CD4-positive, alpha-beta T cell (primary cell): ENCODE measurements around the gene PDGFD. TPM values are rescaled to one million over a fixed set of nuclear protein-coding genes. Genes with fewer than 3 reads are reported as not detected.

ENCODE experiments used
- ATAC-seq: fragments of 200-7000 bp; cut with Tn5 transposase; one replicate; pipeline ENCODE4 v1.10.0; 2022; ENCODE audit warnings: mild to moderate bottlenecking; ENCODE audit not compliant: poor library complexity
- CTCF ChIA-PET: fragments of 350-600 bp; sonication (Branson Sonifier 250); formaldehyde crosslinking; loops from one replicate; lab custom pipeline; 2021; ENCODE audit warnings: antibody characterized with exemption, inconsistent platforms; lab: Charles Lee
- POLR2A ChIA-PET: fragments of 350-600 bp; sonication (Branson Sonifier 250); formaldehyde crosslinking; loops from one replicate; lab custom pipeline; 2021; ENCODE audit warnings: antibody characterized with exemption, inconsistent platforms; lab: Charles Lee
- DNase-seq, 14 experiments: peaks; one replicate each; pipeline ENCODE4 v3.0.0-alpha.2; 2013 to 2020; ENCODE audit warnings: mixed read lengths in 2 of 14
- H3K27ac ChIP-seq, 2 donors: one replicate each; pipeline versions ENCODE4 v1.5.1 to v1.7.0; 2013; ENCODE audit warnings: low read length in 2 of 2, low read depth in 1 of 2, mild to moderate bottlenecking in 1 of 2
- H3K27me3 ChIP-seq, 2 experiments: 1 replicate in 1 of 2; 2 replicates in 1 of 2; pipeline versions ENCODE4 v1.6.1 to v1.7.0; 2013; ENCODE audit warnings: low read length in 2 of 2, control low read depth in 1 of 2, mild to moderate bottlenecking in 1 of 2, moderate library complexity in 1 of 2; ENCODE audit not compliant: insufficient read depth in 2 of 2, control insufficient read depth in 1 of 2
- H3K36me3 ChIP-seq: one replicate; pipeline ENCODE4 v1.6.1; 2013; ENCODE audit warnings: low read length, control low read depth; ENCODE audit not compliant: insufficient read depth
- H3K4me1 ChIP-seq: one replicate; pipeline ENCODE4 v1.6.1; 2013; ENCODE audit warnings: low read length, control low read depth; ENCODE audit not compliant: insufficient read depth
- H3K4me3 ChIP-seq: one replicate; pipeline ENCODE4 v1.5.1; 2013; ENCODE audit warnings: mild to moderate bottlenecking, low read length, moderate library complexity
- H3K9me3 ChIP-seq, 2 experiments: 1 replicate in 1 of 2; 2 replicates in 1 of 2; pipeline versions ENCODE4 v1.6.1 to v1.7.0; 2013; ENCODE audit warnings: low read length in 2 of 2, mild to moderate bottlenecking in 2 of 2, control low read depth in 1 of 2, moderate library complexity in 1 of 2; ENCODE audit not compliant: control insufficient read depth in 1 of 2, insufficient read depth in 1 of 2
- H3K27ac Mint-ChIP-seq: one replicate; pipeline ENCODE4 v1.8.0; 2020; ENCODE audit warnings: mixed read lengths
- H3K27me3 Mint-ChIP-seq: one replicate; pipeline ENCODE4 v1.8.0; 2021; ENCODE audit warnings: mixed read lengths
- H3K36me3 Mint-ChIP-seq: one replicate; pipeline ENCODE4 v1.8.0; 2021; ENCODE audit warnings: low read depth, mixed read lengths
- H3K4me1 Mint-ChIP-seq: one replicate; pipeline ENCODE4 v1.8.0; 2021; ENCODE audit warnings: low read depth, mixed read lengths
- H3K4me3 Mint-ChIP-seq: one replicate; pipeline ENCODE4 v1.8.0; 2020; ENCODE audit warnings: mild to moderate bottlenecking, mixed read lengths
- H3K9me3 Mint-ChIP-seq: one replicate; pipeline ENCODE4 v1.8.0; 2020; ENCODE audit warnings: mixed read lengths
- CTCF ChIP-seq: fragments of 200-600 bp; IDR thresholded peaks from one replicate; pipeline ENCODE4 v1.8.0; 2022; ENCODE audit warnings: antibody characterized with exemption, mild to moderate bottlenecking
- intact Hi-C, 2 experiments: fragments of 100-400 bp; cut with DNase I in 1 of 2; cut with micrococcal nuclease in 1 of 2; formaldehyde crosslinking; loops; one replicate each; pipeline versions ENCODE4 v1.15.1 to v1.9.0; 2023 to 2025; cut with DNase I, micrococcal nuclease
- total RNA-seq, 174 experiments: library from RNA in 2 of 174; stranded (reverse) in 2 of 174; gene quantifications; one replicate each; pipeline ENCODE4 v1.2.3 and lab custom pipeline; 2021 to 2026

PDGFD gene
- total RNA-seq, 2 experiments from 2014 or later, result not detected

- H3K9me3 ChIP-seq, result peaks cover 0 to 12% of the 10 kb centered on the region in 2 experiments
- no peaks in the 10 kb centered on the region for H3K9me3 Mint-ChIP-seq
- ChIA-PET CTCF (no interaction called here), POLR2A (no interaction called here)
- no peaks in the 10 kb centered on the region for H3K36me3 ChIP-seq
- no peak overlapping the region for H3K4me3 Mint-ChIP-seq
- no peaks in the 10 kb centered on the region for H3K27me3 ChIP-seq
- H3K36me3 Mint-ChIP-seq, result no peaks in the 10 kb centered on the region
- TF ChIP-seq CTCF, result no peak
- no peaks in the 10 kb centered on the region for H3K27me3 Mint-ChIP-seq
- no peak overlapping the region for H3K4me3 ChIP-seq
- no peak overlapping the region for H3K27ac ChIP-seq
- intact Hi-C loops, result no loop called here
- no peaks in the 10 kb centered on the region for H3K4me1 Mint-ChIP-seq
- H3K4me1 ChIP-seq, result no peaks in the 10 kb centered on the region
- no peak for ATAC-seq
- H3K27ac Mint-ChIP-seq, result no peak overlapping the region
- no peak for DNase-seq
Measured at GRCh38 chr11:104041792-104042191, 122.2 kb downstream of the PDGFD start.

- intact Hi-C loops, result no loop called here
- H3K27ac ChIP-seq, result no peak overlapping the region
- Mint-ChIP-seq H3K4me3 (no peak overlapping the region), H3K4me1 (no peaks in the 10 kb centered on the region), H3K9me3 (no peaks in the 10 kb centered on the region), H3K36me3 (no peaks in the 10 kb centered on the region), H3K27me3 (no peaks in the 10 kb centered on the region), H3K27ac (no peak overlapping the region)
- no peak for TF ChIP-seq CTCF
- H3K4me3 ChIP-seq, result no peak overlapping the region
- H3K9me3 ChIP-seq, result peaks cover 0 to 17% of the 10 kb centered on the region in 2 experiments
- CTCF ChIA-PET, result no interaction called here
- ATAC-seq (no peak), DNase-seq (peak in 1 of 14 experiments; percentile 8)
- no peaks in the 10 kb centered on the region for H3K27me3 ChIP-seq
- H3K4me1 ChIP-seq, result no peaks in the 10 kb centered on the region
- no peaks in the 10 kb centered on the region for H3K36me3 ChIP-seq
- POLR2A ChIA-PET, result no interaction called here
Measured at GRCh38 chr11:104036995-104037394, 127.0 kb downstream of the PDGFD start.

- POLR2A ChIA-PET, result no interaction called here
Measured at GRCh38 chr11:104036588-104036987, 127.4 kb downstream of the PDGFD start, which contains the start of gene DDI1. Gene DDI1 (plus strand): TSS chr11:104036640. CDS start chr11:104036823, 183 bp downstream.

More at GRCh38 chr11:104036588-104036987, 127.4 kb downstream of the PDGFD start, which contains the start of gene DDI1:
- Mint-ChIP-seq H3K4me1 (no peaks in the 10 kb centered on the region), H3K36me3 (no peaks in the 10 kb centered on the region), H3K27ac (no peak within 1 kb of the TSS), H3K4me3 (no peak within 1 kb of the TSS), H3K9me3 (peaks cover 2% of the 10 kb centered on the region), H3K27me3 (no peaks in the 10 kb centered on the region)
- H3K27me3 ChIP-seq, result no peaks in the 10 kb centered on the region
- CTCF ChIA-PET, result no interaction called here
- ATAC-seq (no peak), DNase-seq (no peak)
- no peaks in the 10 kb centered on the region for H3K4me1 ChIP-seq
- H3K9me3 ChIP-seq, result peaks cover 0 to 17% of the 10 kb centered on the region in 2 experiments
- intact Hi-C loops, result no loop called here
- no peak within 1 kb of the TSS for H3K27ac ChIP-seq
- H3K4me3 ChIP-seq, result no peak within 1 kb of the TSS
- no peaks in the 10 kb centered on the region for H3K36me3 ChIP-seq
- no peak for TF ChIP-seq CTCF
